Activated naive CD4-positive, alpha-beta T cell treated with anti-CD3 and anti-CD28 coated beads for 36 hours (primary cell): ENCODE data around the gene PRSS57. TPM values are rescaled to one million over a fixed set of nuclear protein-coding genes. Genes with fewer than 3 reads are reported as not detected.

ENCODE experiments used
- CTCF ChIA-PET: fragments of 350-600 bp; sonication (Branson Sonifier 250); formaldehyde crosslinking; loops from one replicate; lab custom pipeline; 2021; ENCODE audit warnings: antibody characterized with exemption; lab: Charles Lee
- DNase-seq: peaks from one replicate; pipeline ENCODE4 v3.0.0-alpha.2; 2020
- H3K27ac Mint-ChIP-seq: one replicate; pipeline ENCODE4 v1.8.0; 2021; ENCODE audit warnings: mild to moderate bottlenecking, mixed read lengths
- H3K27me3 Mint-ChIP-seq: one replicate; pipeline ENCODE4 v1.8.0; 2021; ENCODE audit warnings: low read depth, mixed read lengths
- H3K36me3 Mint-ChIP-seq: one replicate; pipeline ENCODE4 v1.8.0; 2021; ENCODE audit warnings: low read depth, mixed read lengths
- H3K4me1 Mint-ChIP-seq: one replicate; pipeline ENCODE4 v1.8.0; 2021; ENCODE audit warnings: low read depth, mixed read lengths
- H3K4me3 Mint-ChIP-seq: one replicate; pipeline ENCODE4 v1.8.0; 2021; ENCODE audit warnings: mild to moderate bottlenecking, moderate library complexity, mixed read lengths
- H3K9me3 Mint-ChIP-seq: one replicate; pipeline ENCODE4 v1.8.0; 2021; ENCODE audit warnings: mixed read lengths
- intact Hi-C: fragments of 100-400 bp; cut with micrococcal nuclease; formaldehyde crosslinking; loops from one replicate; pipeline ENCODE4 v1.15.1; 2023
- total RNA-seq, 2 experiments: library from RNA; stranded (reverse); gene quantifications; one replicate each; pipeline ENCODE4 v1.2.3, GENCODE V29; 2021

The PRSS57 gene
- total RNA-seq, 2 experiments from 2014 or later: not detected

DNA sequence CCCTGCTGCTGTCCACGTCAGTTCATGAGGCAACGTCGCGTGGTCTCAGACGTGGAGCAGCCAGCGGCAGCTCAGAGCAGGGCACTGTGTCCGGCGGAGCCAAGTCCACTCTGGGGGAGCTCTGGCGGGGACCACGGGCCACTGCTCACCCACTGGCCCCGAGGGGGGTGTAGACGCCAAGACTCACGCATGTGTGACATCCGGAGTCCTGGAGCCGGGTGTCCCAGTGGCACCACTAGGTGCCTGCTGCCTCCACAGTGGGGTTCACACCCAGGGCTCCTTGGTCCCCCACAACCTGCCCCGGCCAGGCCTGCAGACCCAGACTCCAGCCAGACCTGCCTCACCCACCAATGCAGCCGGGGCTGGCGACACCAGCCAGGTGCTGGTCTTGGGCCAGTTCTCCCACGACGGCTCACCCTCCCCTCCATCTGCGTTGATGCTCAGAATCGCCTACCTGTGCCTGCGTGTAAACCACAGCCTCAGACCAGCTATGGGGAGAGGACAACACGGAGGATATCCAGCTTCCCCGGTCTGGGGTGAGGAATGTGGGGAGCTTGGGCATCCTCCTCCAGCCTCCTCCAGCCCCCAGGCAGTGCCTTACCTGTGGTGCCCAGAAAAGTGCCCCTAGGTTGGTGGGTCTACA is 12.5 kb downstream of the PRSS57 start:
- Mint-ChIP-seq H3K27me3 (no peaks in the 10 kb centered on the region), H3K4me1 (peaks cover 4% of the 10 kb centered on the region), H3K9me3 (no peaks in the 10 kb centered on the region), H3K27ac (no peak overlapping the region), H3K4me3 (no peak overlapping the region), H3K36me3 (no peaks in the 10 kb centered on the region)
- intact Hi-C loops: no loop called here
- no peak for DNase-seq
- CTCF ChIA-PET: interaction anchor here (2.1 kb wide), 1 partner anchor 54 kb away, joined by 4 read pairs; no protein-coding TSS in a partner anchor

DNA sequence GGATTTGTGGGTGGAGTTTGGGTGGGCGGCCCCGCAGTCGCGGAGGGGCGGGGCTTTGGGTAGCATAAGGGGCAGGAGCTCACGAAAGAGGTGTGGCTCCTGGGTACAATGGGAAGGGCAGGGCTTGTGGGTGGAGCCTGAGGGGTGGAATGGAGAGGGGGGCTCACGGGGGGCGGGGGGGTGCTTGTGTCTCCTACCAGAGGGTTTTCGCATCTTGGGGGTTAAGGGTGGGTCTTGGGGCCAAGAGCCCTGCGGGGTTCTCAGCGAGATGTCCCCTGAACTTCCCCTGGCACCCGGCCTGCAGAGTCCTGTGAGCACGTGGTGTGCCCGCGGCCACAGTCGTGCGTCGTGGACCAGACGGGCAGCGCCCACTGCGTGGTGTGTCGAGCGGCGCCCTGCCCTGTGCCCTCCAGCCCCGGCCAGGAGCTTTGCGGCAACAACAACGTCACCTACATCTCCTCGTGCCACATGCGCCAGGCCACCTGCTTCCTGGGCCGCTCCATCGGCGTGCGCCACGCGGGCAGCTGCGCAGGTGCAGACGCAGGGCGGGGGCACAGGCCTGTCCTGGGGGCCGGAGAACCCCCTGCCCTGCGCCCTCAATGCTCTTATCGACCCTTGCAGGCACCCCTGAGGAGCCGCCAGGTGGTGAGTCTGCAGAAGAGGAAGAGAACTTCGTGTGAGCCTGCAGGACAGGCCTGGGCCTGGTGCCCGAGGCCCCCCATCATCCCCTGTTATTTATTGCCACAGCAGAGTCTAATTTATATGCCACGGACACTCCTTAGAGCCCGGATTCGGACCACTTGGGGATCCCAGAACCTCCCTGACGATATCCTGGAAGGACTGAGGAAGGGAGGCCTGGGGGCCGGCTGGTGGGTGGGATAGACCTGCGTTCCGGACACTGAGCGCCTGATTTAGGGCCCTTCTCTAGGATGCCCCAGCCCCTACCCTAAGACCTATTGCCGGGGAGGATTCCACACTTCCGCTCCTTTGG is 13.9 kb downstream of the PRSS57 start:
- CTCF ChIA-PET: interaction anchor here (0.6 to 0.7 kb wide), 2 partner anchors 27 to 792 kb away, joined by 3 to 6 read pairs; no protein-coding TSS in a partner anchor
- H3K36me3 Mint-ChIP-seq: no peaks in the 10 kb centered on the region
- H3K27me3 Mint-ChIP-seq: no peaks in the 10 kb centered on the region
- intact Hi-C loops: loop anchor here (2.0 kb wide), 1 partner anchor 227 kb away; no protein-coding TSS in a partner anchor
- no peaks in the 10 kb centered on the region for H3K9me3 Mint-ChIP-seq
- peak; percentile 94 for DNase-seq
- H3K27ac Mint-ChIP-seq: no peak overlapping the region
- peaks cover 7% of the 10 kb centered on the region for H3K4me1 Mint-ChIP-seq
- H3K4me3 Mint-ChIP-seq: peak overlapping the region; percentile 94

GRCh38 chr19:680287-681028 is 14.8 kb downstream of the PRSS57 start:
- peak overlapping the region; percentile 94 for H3K4me3 Mint-ChIP-seq
- H3K27me3 Mint-ChIP-seq: peaks cover 5% of the 10 kb centered on the region
- H3K4me1 Mint-ChIP-seq: peaks cover 11% of the 10 kb centered on the region
- H3K27ac Mint-ChIP-seq: peak overlapping the region; percentile 99
- no peaks in the 10 kb centered on the region for H3K9me3 Mint-ChIP-seq
- intact Hi-C loops: loop anchor here (1.0 to 2.0 kb wide), 7 partner anchors 17 to 423 kb away; partner anchors contain the start of genes BSG, GPX4, PTBP1 and RNF126
- H3K36me3 Mint-ChIP-seq: no peaks in the 10 kb centered on the region
- CTCF ChIA-PET: interaction anchor here (0.6 to 0.8 kb wide), 3 partner anchors 25 to 793 kb away, joined by 3 read pairs; no protein-coding TSS in a partner anchor
- peak; percentile 100 for DNase-seq

DNA sequence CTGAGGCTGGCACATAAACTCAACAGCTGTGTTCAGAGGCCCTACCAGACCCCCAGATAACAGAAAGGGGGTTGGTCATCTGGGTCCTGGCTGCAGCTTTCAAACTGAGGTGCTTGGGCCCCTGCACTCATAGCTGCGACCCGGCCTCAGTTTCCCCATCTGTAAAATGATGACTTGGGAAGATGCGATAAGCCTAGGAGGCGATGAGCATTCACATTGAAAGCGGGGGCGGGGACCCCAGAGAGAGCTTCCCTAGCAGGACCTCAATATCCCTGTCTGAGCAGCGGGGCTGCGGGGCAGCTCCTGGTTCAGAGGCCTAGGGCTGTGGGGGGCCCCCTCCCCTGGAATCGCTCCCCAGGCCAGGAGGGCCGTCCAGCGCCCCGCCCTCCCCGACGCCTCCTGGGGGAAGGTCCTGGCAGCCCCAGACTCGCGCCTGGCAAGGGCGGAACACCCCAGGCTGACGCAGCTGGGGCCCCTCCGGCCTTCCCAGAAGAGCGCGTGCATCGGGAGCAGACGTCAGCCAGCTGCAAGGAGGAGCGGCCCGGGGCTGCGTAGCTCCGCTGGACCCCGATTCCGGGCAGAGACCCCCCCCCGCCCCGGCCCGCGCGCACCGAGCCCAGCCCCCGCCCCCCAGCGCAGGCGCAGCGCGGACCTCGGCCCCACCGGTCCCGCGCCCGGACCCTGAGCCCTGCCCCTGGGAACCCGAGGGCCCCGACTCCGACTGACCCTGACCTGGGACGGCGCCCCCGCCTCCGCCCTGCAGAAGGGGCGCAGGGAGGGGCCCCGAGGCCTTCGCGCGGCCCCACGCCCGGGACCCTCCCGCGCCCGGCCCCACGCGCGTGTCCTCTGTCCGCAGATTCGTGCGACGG is 15.6 kb downstream of the PRSS57 start:
- H3K27ac Mint-ChIP-seq: peak overlapping the region; percentile 78
- H3K4me3 Mint-ChIP-seq: peak overlapping the region; percentile 94
- no peaks in the 10 kb centered on the region for H3K9me3 Mint-ChIP-seq
- H3K4me1 Mint-ChIP-seq: peaks cover 13% of the 10 kb centered on the region
- no peaks in the 10 kb centered on the region for H3K36me3 Mint-ChIP-seq
- intact Hi-C loops: loop anchor here (1.0 to 2.0 kb wide), 7 partner anchors 16 to 424 kb away; partner anchors contain the start of genes BSG, GPX4, PTBP1 and RNF126
- peak; percentile 61 for DNase-seq
- H3K27me3 Mint-ChIP-seq: peaks cover 10% of the 10 kb centered on the region
- CTCF ChIA-PET: interaction anchor here (0.8 kb wide), 1 partner anchor 48 kb away, joined by 3 read pairs; no protein-coding TSS in a partner anchor

DNA sequence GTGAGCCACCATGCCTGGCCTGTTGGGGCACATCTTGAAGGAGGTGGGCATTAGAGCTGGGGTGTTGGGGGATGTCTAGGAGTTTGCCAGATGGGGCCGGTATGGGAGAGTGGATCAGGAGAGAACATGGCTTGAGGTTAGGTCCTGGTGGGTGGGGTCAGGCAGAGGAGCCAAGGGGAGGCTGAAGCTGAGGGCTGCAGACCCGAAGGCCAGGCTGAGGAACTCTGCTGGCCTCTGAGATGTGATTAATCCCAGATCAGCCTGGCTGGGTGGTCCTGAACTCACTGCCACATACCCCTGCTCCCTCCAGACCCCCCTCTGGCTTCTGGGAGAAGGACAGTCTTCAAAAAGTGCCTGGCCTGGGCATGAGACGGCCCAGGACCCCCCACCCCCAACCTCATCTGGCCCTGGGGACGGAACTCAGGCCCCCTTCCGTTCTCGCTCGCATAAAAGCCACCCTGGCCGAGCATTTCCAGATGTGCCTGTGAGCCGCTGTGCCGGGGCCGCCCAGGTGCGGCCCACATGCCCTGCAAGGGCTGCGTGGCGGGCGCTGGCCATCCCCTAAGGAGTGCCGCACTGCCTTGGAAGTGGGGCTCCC is 16.4 kb downstream of the PRSS57 start:
- CTCF ChIA-PET: no interaction called here
- Mint-ChIP-seq H3K36me3 (no peaks in the 10 kb centered on the region), H3K27me3 (peaks cover 12% of the 10 kb centered on the region), H3K4me1 (peaks cover 13% of the 10 kb centered on the region), H3K9me3 (no peaks in the 10 kb centered on the region), H3K4me3 (peak overlapping the region; percentile 75), H3K27ac (no peak overlapping the region)
- intact Hi-C loops: no loop called here
- no peak for DNase-seq

- intact Hi-C loops: no loop called here
- CTCF ChIA-PET: interaction anchor here (1.1 kb wide), 1 partner anchor 14 kb away, joined by 3 read pairs; no protein-coding TSS in a partner anchor
- Mint-ChIP-seq H3K27me3 (peaks cover 16% of the 10 kb centered on the region), H3K9me3 (no peaks in the 10 kb centered on the region), H3K27ac (no peak overlapping the region), H3K36me3 (no peaks in the 10 kb centered on the region), H3K4me3 (no peak overlapping the region), H3K4me1 (peaks cover 13% of the 10 kb centered on the region)
- no peak for DNase-seq
These were observed 17.4 kb downstream of the PRSS57 start for GRCh38 chr19:677601-678436.

DNA sequence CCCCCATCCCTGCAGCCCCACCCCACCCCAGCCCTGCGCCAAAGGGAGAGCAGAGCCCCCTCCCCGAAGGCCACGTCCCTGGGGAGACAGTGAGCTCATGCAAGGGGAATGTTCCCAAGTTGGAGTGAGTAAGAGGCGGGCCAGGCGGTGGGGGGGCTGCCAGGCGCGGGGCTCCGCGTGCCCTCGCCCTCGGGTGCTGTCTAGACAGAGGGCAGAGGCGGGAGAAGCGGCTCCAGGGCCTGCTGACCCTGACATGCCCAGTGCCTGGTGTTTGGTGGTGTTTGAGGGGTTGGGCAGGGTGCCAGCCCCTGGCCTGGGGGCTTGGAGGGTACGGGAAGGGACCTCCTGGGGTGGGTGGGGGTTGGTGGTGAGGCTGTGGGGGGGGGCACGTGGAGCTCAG is 18.1 kb downstream of the PRSS57 start:
- peaks cover 13% of the 10 kb centered on the region for H3K4me1 Mint-ChIP-seq
- intact Hi-C loops: no loop called here
- H3K36me3 Mint-ChIP-seq: no peaks in the 10 kb centered on the region
- no peak overlapping the region for H3K4me3 Mint-ChIP-seq
- H3K27me3 Mint-ChIP-seq: peaks cover 16% of the 10 kb centered on the region
- no peak for DNase-seq
- CTCF ChIA-PET: interaction anchor here (1.1 kb wide), 1 partner anchor 13 kb away, joined by 3 read pairs; no protein-coding TSS in a partner anchor
- H3K9me3 Mint-ChIP-seq: no peaks in the 10 kb centered on the region
- no peak overlapping the region for H3K27ac Mint-ChIP-seq

- intact Hi-C loops: no loop called here
- Mint-ChIP-seq H3K27me3 (peaks cover 16% of the 10 kb centered on the region), H3K4me1 (peaks cover 13% of the 10 kb centered on the region), H3K4me3 (no peak within 1 kb of the TSS), H3K27ac (no peak within 1 kb of the TSS), H3K9me3 (no peaks in the 10 kb centered on the region), H3K36me3 (no peaks in the 10 kb centered on the region)
- CTCF ChIA-PET: no interaction called here
- DNase-seq: no peak
These were observed 18.7 kb downstream of the PRSS57 start, which contains the start of gene FSTL3 for GRCh38 chr19:676339-677105. FSTL3 (plus strand) TSS chr19:676392; CDS start chr19:676424, 32 bp downstream.

DNA sequence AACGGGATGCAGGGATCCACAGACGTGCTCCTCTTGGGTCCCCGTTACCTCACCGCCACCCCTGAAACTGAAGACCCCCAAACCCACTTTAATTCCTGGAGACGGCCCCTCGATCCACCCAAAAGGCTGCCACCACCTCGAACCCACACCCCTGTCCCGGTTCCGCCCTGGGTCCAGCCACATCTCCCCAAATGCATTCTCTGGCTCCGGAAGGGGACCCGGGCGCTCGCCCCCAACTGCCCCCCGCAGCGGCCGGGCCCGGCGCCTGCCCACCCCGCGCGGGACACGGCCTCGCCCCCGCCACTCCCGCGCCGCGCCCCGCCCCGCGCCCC is 19.3 kb downstream of the PRSS57 start:
- CTCF ChIA-PET: no interaction called here
- DNase-seq: no peak
- intact Hi-C loops: no loop called here
- H3K27ac Mint-ChIP-seq: no peak overlapping the region
- no peaks in the 10 kb centered on the region for H3K36me3 Mint-ChIP-seq
- H3K27me3 Mint-ChIP-seq: peaks cover 16% of the 10 kb centered on the region
- peaks cover 13% of the 10 kb centered on the region for H3K4me1 Mint-ChIP-seq
- H3K4me3 Mint-ChIP-seq: no peak overlapping the region
- H3K9me3 Mint-ChIP-seq: no peaks in the 10 kb centered on the region
